GM18511 (cell line): ENCODE results near the gene MESD.

ENCODE experiments used
- ATAC-seq: cut with Tn5 transposase; IDR thresholded peaks from one replicate; pipeline ENCODE4 v1.9.1; 2021; ENCODE audit warnings: mild to moderate bottlenecking, moderate library complexity; ENCODE audit not compliant: unreplicated experiment

MESD gene

DNA sequence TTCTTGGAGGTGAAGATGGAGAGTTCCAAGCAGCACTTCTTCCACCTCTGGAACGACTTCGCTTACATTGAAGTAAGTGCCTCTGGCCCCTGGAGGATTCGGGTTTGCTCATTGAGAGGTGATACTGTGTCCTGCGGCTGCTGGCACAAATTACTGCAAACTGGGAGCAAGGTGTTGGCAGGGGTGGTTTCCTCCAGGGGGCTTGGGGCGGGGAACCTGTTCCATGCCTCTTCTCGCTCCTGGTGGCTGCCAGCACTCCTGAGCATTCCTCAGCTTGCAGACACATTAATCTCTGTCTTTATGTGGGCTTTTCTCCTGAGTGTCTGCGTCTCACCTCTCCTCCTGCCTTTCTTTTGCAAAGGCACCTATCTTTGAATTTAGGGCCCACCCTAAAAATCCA, 47.4 kb downstream of the MESD start:
- ATAC-seq, result no peak

DNA sequence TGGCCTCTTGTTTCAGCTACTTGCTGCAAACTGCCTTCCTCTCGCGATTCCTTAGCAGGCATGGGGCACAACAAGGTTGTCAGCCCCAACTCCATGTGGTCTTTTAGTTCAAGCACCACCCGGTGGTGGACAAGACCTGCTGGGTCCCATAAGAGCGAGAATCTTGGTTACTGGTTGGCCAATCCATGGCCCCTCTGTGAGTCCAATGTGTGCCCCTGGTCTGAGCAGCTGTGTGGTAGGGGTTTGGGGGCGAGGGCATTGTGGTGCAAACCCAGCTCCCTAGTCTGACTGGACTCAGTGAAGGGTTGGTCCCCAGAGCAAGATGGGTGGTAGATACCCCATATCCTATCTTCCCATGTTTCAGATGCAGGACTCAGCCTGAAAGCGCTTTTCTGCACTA, 48.8 kb downstream of the MESD start:
- ATAC-seq, result no peak

DNA sequence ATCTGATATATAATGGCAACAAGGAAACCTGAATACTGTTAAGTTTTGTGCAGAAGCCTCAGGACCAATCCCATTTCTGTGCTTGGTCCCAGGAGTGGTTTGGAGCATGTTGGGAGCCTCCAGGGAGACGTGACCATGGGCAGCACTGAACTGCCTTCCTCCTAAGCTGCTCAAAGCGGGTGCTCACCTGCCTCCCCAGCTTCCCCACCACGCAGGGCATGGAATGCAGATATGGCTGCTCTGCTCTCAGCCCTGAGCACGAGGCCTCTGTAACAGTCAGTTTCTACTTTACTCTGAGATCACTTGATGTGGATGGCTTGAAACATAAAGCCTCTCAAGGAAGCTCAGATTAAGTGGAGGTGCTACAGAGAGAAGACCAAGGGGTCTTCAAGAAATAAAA, 49.3 kb downstream of the MESD start:
- ATAC-seq, result no peak

DNA sequence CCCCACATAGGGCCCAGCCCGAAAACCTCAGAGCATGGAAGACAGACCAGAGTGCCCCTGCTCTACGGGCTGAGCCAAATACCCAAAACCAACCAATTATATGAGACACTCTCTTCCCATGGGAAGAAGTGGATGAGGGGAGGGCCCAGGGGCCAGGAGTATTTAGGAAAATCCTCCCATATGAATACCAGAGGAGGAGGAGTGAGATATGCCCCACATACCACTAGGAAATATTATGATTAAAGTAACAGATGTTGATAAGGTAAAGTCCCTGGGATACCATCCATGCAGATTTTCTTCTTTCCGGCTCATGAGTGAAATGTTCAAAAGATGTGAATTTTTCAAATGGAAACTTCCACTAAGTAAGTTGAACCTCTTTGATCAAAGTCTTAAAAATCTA, 50.4 kb downstream of the MESD start:
- no peak for ATAC-seq

DNA sequence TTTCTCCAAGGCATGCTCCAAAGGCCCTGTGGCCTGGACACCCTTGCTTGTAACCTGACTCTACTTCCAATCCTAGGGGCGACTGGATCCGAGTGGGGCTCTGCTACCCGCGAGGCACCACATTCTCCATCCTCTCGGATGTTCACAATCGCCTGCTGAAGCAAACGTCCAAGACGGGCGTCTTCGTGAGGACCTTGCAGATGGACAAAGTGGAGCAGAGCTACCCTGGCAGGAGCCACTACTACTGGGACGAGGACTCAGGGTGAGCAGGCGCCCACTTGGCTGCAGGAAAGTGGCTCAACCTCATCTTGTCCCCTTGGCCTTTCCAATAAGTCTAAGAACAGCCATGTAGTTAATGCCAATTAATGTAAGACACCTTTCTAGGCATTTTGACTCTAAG, 51.9 kb downstream of the MESD start:
- ATAC-seq, result no peak

DNA sequence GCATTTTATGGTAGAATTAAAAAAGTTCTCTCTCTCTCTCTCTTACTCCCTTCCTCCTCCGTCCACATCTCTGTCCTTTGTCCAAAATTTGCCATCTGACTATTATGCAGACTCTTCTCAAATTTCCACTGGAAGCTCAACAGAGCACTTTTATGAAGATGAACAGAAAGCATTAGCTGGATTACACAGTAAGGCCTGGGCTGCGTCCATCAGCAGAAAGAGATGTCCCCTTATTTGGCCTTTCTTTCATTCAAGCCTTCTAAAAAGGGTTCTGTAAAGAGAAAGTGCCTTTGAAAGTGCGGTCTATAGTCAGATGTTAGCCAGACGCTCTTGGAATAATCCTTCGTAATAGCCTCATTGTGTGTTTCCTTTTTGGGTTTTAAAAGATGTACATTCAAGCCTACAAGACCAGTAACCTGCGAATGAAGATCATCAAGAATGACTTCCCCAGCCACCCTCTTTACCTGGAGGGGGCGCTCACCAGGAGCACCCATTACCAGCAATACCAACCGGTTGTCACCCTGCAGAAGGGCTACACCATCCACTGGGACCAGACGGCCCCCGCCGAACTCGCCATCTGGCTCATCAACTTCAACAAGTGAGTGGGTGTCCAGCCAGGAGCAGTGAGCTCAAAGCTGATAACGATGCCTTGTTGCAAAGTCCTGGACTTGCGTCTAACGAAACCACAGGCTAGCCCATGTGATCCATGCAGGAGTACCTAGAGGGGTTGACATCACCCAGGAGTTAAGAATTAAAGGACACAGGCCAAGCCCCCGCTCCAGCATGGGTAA, 53.1 kb downstream of the MESD start:
- no peak for ATAC-seq

DNA sequence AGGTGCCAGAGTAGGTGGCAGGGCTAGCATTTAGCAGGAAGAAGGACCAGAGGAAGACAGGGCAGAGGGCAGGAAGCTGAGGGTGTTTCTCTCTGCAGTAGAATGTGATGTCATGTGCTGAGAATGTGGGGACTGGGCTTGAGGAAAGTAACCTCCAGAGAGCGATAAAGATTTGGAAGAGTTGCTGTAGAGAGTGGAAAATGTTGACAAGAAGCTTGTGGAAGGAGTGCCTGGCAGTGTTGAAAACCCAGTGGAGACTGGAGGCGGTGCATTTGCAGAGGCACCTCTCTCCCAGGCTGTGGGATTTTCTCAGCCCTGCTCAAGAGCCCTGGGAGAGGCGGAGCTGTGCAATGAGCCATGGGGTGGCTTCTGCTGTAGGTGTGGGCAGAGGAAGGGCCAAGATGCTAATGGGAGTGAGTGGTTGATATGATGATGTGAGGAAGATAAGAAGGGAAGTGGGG, 54.8 kb downstream of the MESD start:
- ATAC-seq, result no peak

DNA sequence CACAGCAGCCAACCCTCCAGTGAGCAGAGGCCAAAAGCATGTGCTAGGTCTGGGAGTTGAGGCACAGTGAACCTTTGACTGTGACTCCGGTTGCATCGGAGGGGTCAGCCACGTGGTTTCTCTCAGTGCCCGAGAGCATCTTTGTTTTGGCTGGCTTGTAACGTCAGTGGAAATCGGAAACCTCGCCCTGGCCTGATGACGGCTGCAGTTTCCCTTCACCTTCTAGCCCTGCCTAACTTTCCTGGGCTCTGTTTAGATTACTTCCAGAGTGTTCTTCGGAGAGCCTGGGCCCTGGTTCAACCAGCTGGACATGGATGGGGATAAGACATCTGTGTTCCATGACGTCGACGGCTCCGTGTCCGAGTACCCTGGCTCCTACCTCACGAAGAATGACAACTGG, 56.6 kb downstream of the MESD start:
- no peak for ATAC-seq

DNA sequence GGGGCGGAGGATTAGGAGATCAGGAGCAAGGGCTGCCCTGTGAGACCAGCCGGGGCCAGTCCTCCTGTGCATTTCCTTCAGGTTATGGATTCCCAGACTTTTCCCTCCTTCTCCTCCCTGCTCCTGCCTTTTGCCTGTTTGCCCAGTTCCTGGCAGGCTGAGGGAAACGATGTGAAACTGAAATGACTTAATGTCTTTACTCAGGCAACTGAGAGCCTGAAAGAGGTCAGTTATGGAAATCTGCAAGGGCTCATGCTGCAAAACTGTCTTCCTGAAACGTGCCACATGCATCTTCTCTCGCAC, 57.2 kb downstream of the MESD start:
- no peak for ATAC-seq

DNA sequence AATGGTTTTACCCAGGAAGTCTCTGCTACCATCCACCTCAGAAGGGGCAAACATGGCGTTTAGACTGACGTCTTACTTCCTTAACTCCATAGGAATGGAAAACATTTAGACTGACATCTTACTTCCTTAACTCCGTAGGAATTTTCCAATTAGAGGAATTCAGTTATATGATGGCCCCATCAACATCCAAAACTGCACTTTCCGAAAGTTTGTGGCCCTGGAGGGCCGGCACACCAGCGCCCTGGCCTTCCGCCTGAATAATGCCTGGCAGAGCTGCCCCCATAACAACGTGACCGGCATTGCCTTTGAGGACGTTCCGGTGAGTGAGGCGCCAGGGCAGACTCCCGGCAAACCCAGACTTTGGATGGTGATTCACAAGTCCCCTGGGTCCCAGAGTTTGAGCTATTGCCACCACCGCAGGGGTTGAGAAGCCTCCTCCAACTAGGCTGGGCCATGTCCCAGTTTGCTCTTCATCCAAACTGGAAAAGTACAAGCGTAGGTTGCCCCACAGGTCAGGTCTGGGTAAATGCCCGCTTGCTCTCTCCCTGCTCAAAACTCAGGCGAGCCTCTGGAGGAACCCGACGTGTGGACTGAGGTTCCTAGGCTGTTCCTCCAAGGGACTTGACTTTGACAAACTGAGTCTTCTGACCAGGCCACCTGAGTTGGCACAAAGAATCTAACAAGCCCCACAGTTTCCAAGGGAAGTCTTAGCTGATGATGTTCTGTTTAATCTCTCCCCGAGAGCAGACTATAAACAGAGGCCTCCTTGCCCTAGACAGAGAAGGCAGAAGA, 57.7 kb downstream of the MESD start:
- ATAC-seq, result no peak

DNA sequence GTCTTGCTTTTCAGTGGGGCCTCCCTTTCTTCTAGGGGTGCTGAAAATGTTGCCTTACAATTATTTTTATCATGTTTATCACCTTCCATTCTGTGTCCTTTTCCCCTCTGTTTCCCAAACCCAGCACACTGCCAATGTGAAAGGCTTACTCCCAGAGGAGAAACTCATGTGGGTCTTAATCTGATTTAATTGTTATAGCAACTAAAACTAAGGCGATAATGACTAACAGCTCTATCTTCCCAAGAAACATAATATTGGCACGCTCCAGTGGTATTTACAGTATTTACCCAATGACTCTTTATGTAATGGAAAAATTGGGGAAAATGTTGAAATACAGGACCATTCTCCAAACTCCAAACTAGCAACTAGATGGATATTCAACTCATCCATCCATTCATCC, 58.4 kb downstream of the MESD start:
- ATAC-seq, result no peak

DNA sequence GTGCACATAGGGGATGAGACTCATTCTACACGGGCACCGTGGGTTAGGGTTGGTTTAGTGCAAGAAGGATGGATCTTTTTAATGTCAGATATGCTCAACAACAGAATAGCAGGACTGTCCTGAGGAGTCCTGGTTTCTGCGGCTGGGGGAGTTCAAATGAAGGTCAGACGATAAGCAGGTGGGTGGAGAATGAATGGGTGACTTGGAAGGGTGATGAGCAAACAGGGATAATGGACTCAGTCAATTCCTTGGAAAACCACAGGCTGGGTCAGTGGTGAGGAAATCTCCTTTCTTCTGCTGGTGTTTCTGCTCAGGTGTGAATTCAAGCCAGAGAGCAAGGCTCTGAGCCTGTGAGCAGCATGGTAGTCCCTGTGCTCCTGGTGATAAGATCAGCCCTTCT, 59.9 kb downstream of the MESD start:
- ATAC-seq, result no peak

DNA sequence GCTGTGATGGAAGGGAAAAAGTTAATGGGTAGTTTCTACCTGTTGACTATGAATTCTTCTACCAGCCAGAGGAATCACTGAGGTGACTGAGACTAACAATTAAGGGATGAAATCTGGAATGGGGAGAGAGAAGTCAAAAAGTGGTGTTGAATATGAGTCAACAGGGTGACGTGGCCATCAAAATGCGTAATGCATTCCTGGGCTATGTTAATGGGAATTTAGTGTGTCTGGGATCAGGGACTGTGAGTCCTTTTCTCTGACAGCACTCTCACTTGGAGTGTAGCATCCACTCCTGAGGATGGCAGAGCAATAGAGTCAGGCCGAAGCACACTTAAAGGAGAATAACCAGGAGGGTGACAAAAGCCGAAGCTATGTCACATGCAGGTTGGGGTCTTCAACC, 60.4 kb downstream of the MESD start:
- ATAC-seq, result no peak

DNA sequence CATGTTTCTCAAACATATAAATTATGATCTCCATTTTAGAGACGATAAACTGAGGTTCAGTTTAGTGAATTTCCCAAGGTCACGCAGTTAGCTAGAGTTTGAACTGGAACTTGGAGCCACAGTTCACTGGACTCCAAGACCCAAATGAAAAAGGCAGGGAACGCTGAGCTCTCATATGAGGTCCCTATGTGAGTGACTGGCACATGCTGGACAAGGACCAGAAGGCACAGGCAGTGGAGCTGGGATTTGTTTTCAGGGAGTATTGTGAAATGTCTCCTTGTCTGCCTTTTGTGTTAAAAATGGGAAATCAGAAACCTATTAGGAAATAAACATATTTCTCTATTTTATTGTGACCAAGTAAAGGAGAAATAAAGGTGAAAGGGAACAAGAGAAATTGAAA, 63.5 kb downstream of the MESD start:
- no peak for ATAC-seq

DNA sequence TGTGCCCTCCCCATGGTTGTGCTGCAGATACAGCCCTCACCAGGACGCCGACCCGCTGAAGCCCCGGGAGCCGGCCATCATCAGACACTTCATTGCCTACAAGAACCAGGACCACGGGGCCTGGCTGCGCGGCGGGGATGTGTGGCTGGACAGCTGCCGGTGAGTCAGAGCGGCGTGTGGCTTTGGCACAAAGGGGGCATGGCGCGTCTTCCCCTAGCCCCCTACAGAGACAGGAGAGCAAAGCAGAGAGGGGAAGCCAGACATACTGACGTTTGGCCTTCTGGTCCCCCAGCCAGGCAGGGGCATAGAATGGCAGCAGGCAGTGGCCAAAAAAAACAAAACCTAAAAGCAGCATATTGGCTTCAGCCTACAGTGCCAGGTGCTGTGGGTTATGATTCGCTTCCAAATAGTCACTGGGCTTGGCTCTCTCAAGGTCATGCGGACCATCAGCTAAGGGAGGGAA, 64.0 kb downstream of the MESD start:
- ATAC-seq, result no peak

DNA sequence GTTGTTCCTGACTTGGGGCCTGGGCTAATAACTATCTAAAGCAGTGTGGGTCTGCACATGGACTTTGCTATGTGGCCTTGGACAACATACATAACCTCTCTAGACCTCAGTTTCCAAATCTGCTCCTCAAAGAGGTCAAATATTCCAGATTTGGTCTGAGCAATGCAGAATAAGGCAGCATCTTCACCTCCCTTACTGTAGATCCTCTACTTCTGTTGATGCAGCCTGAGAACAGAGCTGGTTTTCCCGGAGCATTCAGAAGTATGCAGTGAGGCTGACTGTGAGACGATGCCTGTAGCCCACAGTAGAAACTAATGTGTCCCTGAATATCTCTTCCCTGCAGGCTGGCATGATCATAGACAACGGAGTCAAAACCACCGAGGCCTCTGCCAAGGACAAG, 65.3 kb downstream of the MESD start:
- no peak for ATAC-seq

DNA sequence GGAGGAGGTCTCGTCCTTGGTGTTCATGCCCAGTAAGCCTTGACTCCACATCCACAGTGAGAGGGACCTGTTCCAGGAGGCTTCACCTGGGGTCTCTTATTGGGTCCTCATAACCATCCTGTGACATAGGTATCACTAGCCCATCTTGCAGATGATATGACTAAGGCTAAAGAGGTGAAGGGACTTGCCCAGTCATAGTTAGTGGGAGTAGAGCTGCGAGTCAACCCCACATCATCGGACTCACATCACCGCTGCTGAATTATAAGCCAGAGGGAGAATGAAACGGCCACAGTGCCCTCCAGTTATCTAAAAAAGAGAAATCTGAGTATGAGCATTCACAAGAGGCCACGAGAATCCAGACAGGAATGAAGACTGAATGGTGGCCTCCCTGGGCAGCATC, 66.0 kb downstream of the MESD start:
- ATAC-seq, result no peak

DNA sequence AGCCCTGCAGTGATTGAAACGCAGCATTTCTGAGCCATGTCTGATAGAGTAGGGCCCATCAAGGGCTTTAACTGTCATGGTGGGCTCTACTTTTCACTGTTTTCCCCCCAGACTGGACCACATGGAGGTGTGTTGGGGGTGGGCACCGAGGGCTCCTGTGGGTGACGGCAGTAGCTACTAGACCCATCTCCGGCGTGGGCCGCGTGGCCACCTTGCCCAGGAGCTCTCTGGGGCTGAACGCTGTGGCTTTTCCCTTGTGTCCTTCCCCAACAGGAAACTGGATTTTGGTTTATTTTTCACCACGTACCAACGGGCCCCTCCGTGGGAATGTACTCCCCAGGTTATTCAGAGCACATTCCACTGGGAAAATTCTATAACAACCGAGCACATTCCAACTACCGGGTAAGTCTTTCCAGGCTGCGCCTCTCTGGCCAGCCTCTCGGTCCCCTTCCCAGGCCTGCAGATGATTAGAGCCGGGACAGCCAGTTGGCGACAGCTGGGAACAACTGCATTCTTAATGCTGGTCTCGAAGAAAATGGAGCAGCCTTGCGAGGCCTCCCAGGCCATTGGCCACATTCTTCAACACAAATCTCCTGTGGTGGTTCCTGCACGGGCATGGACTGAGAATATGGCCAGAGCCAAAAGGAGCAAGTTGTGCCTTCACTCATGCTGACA, 67.7 kb downstream of the MESD start:
- no peak for ATAC-seq

DNA sequence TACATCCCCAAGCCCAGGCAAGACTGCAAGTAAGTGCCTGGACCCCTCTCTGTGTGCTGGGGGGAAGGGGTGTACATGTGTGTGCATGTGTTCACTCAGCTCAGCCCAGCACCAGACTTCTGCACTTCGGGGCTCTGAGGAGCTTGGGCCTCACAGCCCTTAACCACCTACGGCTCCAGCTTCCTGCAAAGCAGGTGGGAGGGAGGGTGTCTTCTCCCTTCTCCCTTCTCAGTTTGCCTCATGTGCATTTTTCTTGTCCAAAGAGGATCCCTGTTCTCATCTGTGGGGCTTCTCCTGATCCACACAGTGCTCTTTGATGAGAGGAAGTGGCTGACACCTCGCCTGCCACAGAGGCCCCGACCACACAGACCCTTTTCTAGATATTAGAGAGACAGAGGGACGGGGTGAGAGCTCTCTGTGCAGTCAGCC, 69.3 kb downstream of the MESD start:
- no peak for ATAC-seq

DNA sequence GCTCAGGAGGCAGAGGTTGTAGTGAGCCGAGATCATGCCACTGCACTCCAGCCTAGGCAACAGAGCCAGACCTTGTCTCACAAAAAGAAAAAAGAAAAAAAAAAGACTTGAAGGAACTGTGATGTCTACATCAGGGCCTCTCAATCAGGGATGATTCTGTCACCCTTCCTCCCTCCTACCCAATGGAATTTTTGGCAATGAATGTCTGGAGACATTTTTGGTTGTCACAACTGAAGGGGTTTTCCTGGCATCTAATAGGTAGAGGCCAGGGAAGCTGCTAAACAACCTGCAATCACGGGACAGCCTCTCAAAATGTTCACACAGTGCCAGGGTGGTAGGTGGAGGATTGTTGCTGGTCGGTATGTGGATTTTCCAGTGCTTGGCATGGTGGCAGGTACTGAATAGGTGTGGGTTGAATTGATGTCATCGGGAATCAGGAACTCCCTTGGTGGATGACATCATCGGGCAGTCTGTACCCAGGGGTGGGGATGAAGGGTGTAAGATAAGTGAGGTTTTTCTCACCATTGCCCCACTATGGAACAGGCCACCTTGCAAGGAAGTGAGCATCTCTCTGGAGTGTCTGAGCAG, 71.3 kb downstream of the MESD start:
- ATAC-seq, result no peak

DNA sequence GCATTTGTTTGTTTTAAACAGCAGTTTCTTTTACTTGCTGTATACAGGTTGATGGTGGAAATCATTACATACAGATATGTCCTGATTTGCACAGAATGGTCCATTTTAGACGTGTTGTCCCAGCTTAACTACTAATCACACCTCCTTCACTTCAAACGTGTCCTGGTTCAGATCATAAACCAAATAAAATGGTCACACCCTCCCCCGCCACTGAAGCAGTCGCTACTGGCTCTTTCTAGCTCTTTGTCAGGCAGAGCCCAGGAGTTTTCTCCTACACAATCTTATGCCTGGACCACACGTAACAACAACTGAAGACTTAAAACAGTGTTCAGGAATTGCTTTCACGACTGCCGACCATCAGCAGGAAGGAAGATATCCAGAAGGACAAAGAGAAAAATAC, 73.6 kb downstream of the MESD start:
- no peak for ATAC-seq

DNA sequence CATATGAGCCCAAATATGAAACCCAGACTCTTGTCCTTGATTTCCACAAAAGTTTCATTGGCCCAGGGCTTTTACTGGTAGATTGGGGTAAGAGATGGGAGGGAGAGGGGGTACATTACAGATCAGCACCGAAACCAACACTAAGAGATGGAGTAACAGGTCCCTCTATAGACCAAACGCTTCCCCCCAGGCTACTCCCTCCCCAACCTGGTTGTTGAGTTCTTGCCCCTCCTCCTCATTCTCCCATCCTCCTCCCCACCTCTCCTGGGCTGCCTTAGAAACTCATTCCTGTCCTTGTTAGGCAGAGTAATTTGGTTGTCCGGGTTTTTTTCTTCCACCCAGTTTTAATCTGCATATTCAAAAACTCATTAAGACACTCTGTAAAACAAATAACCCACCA, 74.1 kb downstream of the MESD start:
- ATAC-seq, result no peak
